ENCODE measurements around the gene OR1J1.

GRCh38 chr9:122527193-122527592 lies 49.5 kb upstream of the OR1J1 start, which contains the start of gene OR1N1:
- TF ChIP-seq SP1 (IDR thresholded peaks at IDR 0.05) = no peak
- TF ChIP-seq HDGF (IDR thresholded peaks at IDR 0.05; ENCODE audit: borderline replicate concordance) = no peak
- TF ChIP-seq FOXM1 (IDR thresholded peaks at IDR 0.05; ENCODE audit: borderline replicate concordance) = no peak
- no peak for TF ChIP-seq FOXK2 (IDR thresholded peaks at IDR 0.05)
